ENCODE data around the gene YPEL5.

The YPEL5 gene

DNA sequence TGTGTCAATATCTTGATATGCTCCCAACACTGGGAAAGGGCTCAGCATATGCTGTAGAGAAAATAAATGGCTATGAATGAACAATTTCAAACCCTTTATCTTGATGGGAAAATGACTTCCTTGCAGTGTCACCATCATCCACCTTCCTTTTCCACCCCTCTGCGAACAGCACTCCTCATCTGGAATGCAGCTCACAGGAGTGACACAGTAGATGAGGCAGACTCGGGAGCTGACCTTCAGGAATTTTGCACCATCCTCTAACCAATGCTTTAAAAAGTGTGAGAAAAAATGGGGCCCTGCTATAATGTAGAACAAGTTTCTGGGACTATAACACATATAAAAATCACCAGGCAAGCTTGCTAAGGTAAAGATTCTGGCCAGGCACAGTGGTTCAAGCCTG is 41.3 kb upstream of the YPEL5 start:
- Histone ChIP-seq H3K27ac (ENCODE audit: poor library complexity, severe bottlenecking) (no peak overlapping the region), H3K27me3 (ENCODE audit: insufficient read depth, poor library complexity, severe bottlenecking) (no peaks in the 10 kb centered on the region), H3K4me1 (ENCODE audit: insufficient read depth, poor library complexity, severe bottlenecking) (peaks cover 7% of the 10 kb centered on the region), H3K9me3 (ENCODE audit: severe bottlenecking) (no peaks in the 10 kb centered on the region), H3K4me3 (ENCODE audit: severe bottlenecking) (no peak overlapping the region), H3K36me3 (ENCODE audit: low read depth) (no peaks in the 10 kb centered on the region)
- TF ChIP-seq, protein P1, sequence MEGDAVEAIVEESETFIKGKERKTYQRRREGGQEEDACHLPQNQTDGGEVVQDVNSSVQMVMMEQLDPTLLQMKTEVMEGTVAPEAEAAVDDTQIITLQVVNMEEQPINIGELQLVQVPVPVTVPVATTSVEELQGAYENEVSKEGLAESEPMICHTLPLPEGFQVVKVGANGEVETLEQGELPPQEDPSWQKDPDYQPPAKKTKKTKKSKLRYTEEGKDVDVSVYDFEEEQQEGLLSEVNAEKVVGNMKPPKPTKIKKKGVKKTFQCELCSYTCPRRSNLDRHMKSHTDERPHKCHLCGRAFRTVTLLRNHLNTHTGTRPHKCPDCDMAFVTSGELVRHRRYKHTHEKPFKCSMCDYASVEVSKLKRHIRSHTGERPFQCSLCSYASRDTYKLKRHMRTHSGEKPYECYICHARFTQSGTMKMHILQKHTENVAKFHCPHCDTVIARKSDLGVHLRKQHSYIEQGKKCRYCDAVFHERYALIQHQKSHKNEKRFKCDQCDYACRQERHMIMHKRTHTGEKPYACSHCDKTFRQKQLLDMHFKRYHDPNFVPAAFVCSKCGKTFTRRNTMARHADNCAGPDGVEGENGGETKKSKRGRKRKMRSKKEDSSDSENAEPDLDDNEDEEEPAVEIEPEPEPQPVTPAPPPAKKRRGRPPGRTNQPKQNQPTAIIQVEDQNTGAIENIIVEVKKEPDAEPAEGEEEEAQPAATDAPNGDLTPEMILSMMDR (IDR thresholded peaks at IDR 0.05; ENCODE audit: poor library complexity, severe bottlenecking): no peak
- no peak for ATAC-seq (ENCODE audit: low read depth)
- DNase-seq (ENCODE audit: low spot score): no peak

DNA sequence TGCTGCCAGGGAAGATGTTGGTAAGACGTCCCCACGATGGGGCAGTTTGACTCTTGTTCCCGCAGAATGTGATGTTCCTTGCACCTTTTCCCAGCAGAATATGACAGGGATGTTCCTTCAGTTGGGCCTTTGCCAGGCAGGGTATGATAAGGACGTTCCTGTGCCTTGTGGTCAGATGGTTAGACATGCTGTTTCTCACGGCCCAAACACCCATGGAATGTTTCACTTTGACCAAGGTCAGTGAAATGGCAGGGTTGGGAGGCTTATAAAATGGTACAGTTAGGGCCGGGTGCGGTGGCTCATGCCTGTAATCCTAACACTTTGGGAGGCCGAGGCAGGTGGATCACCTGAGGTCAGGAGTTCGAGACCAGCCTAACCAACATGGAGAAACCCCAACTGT is 40.3 kb upstream of the YPEL5 start:
- Histone ChIP-seq H3K36me3 (ENCODE audit: low read depth) (no peaks in the 10 kb centered on the region), H3K4me3 (ENCODE audit: severe bottlenecking) (no peak overlapping the region), H3K27me3 (ENCODE audit: insufficient read depth, poor library complexity, severe bottlenecking) (no peaks in the 10 kb centered on the region), H3K9me3 (ENCODE audit: severe bottlenecking) (no peaks in the 10 kb centered on the region), H3K27ac (ENCODE audit: poor library complexity, severe bottlenecking) (no peak overlapping the region), H3K4me1 (ENCODE audit: insufficient read depth, poor library complexity, severe bottlenecking) (peaks cover 7% of the 10 kb centered on the region)
- DNase-seq (ENCODE audit: low spot score): no peak
- TF ChIP-seq, protein P1 (IDR thresholded peaks at IDR 0.05; ENCODE audit: poor library complexity, severe bottlenecking): no peak
- ATAC-seq (ENCODE audit: low read depth): no peak

DNA sequence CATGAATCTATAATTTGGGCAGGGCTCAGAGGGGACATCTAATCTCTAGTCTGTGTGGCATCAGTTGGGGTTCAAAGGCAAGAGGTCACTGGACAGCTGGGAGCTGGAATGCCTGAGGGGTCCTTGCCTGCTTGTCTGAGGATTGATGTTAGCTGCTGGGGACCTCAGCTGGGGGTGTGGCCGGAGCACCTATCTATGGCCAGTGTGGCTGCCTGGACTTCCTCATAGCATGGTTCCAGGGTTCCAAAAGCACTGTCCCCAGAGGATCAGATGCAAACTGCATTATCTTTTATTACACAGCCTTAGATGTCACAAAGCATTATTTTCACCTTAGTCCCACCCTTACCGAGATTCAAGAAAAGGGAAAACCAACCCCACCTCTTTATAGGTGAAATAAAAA is 38.6 kb upstream of the YPEL5 start:
- TF ChIP-seq, protein P1 (IDR thresholded peaks at IDR 0.05; ENCODE audit: poor library complexity, severe bottlenecking): no peak

DNA sequence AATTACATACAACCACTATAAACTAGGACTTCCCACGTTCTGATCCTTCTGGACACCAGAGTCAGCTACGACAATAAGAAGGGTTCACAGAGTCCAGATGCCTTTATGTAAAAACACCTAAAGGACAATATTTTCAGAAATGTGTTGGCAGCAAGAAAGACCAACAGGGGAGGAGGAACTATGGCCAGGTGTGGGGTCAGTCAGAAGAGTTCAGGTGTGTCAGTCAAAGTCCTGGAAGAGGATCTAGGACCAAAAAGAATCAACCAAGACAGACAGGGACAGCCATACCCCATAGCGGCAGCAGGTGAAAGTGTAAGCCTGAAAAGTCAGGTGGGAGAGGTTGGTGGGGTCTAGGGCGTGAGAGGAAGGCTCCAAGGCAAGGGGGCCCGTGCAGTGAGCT is 38.0 kb upstream of the YPEL5 start:
- H3K9me3 ChIP-seq (ENCODE audit: severe bottlenecking): no peaks in the 10 kb centered on the region
- ATAC-seq (ENCODE audit: low read depth) (no peak), DNase-seq (ENCODE audit: low spot score) (no peak)
- no peak overlapping the region for H3K4me3 ChIP-seq (ENCODE audit: severe bottlenecking)
- H3K4me1 ChIP-seq (ENCODE audit: insufficient read depth, poor library complexity, severe bottlenecking): peaks cover 13% of the 10 kb centered on the region
- H3K27ac ChIP-seq (ENCODE audit: poor library complexity, severe bottlenecking): no peak overlapping the region
- TF ChIP-seq, protein P1 (IDR thresholded peaks at IDR 0.05; ENCODE audit: poor library complexity, severe bottlenecking): no peak
- H3K36me3 ChIP-seq (ENCODE audit: low read depth): no peaks in the 10 kb centered on the region
- no peaks in the 10 kb centered on the region for H3K27me3 ChIP-seq (ENCODE audit: insufficient read depth, poor library complexity, severe bottlenecking)

More for the DNA sequence above, 38.6 kb upstream of the YPEL5 start:
- H3K36me3 ChIP-seq (ENCODE audit: low read depth): no peaks in the 10 kb centered on the region
- ATAC-seq (ENCODE audit: low read depth) (no peak), DNase-seq (ENCODE audit: low spot score) (no peak)
- peaks cover 7% of the 10 kb centered on the region for H3K4me1 ChIP-seq (ENCODE audit: insufficient read depth, poor library complexity, severe bottlenecking)
- no peak overlapping the region for H3K27ac ChIP-seq (ENCODE audit: poor library complexity, severe bottlenecking)
- H3K9me3 ChIP-seq (ENCODE audit: severe bottlenecking): no peaks in the 10 kb centered on the region
- H3K4me3 ChIP-seq (ENCODE audit: severe bottlenecking): no peak overlapping the region
- H3K27me3 ChIP-seq (ENCODE audit: insufficient read depth, poor library complexity, severe bottlenecking): no peaks in the 10 kb centered on the region

DNA sequence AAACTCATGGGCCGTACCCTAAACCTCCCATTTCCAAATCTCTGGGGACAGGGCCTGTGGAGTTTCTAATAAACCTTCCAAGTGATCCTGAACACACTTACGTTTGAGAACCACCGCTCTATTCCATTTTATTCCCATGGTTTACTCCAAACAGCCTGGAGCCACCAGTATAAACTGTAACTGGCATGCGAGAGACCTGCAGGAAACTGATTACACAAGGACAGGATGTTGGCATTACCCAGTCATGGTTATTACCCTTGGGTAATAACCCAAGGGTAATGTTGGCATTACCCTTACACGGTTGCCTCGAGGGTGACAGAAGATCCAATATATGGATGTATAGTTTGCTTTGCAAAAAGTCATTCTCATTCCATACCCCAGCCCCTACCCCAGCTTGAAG is 37.0 kb upstream of the YPEL5 start:
- H3K4me3 ChIP-seq (ENCODE audit: severe bottlenecking): no peak overlapping the region
- peaks cover 14% of the 10 kb centered on the region for H3K4me1 ChIP-seq (ENCODE audit: insufficient read depth, poor library complexity, severe bottlenecking)
- ATAC-seq (ENCODE audit: low read depth) (no peak), DNase-seq (ENCODE audit: low spot score) (no peak)
- no peak overlapping the region for H3K27ac ChIP-seq (ENCODE audit: poor library complexity, severe bottlenecking)
- TF ChIP-seq, protein P1 (IDR thresholded peaks at IDR 0.05; ENCODE audit: poor library complexity, severe bottlenecking): no peak
- H3K36me3 ChIP-seq (ENCODE audit: low read depth): no peaks in the 10 kb centered on the region
- no peaks in the 10 kb centered on the region for H3K9me3 ChIP-seq (ENCODE audit: severe bottlenecking)
- H3K27me3 ChIP-seq (ENCODE audit: insufficient read depth, poor library complexity, severe bottlenecking): no peaks in the 10 kb centered on the region
